ENCODE data around the gene B4GALT2. TPM values are rescaled to one million over a fixed set of nuclear protein-coding genes. Genes with fewer than 3 reads are reported as not detected.

B4GALT2 gene
- total and polyA plus RNA-seq, 2 of the 8 experiments (the other 6 are each of a cell fraction or from before 2014, with no cell fraction given) = 56.5 to 121 TPM

DNA sequence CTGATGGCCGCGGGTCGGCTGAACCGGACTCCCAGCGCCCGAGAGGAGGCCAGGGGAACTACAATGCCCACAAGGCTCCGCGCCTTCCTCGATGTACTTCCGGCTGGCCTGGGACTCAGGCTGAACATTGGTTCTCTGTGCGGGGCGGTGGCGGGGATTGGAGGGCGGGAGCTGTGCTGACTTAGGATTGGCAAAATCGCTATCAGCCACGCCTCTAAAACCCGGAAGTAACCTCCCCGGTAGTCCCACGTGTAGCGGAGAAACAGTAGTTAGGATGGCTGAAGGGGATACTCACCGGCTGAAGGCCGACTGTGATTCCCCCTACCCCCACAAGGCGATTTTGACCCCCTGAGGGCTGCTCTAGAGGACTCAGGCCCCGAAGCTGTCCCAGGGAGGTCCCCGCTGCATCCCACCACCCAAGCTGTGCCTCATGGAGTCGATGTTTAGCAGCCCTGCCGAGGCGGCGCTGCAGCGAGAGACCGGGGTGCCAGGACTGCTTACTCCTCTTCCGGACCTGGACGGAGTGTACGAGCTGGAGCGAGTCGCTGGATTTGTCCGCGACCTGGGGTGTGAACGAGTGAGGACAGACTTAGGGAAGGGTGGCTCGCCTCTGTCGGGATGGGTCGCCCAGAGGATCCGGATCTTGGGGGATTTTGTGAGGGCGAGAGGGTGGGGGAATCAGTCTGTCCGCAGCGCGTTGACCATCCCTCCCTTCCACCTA is 9.1 kb upstream of the B4GALT2 start, which contains the start of gene DPH2 (continued):
- TF ChIP-seq, protein P1, sequence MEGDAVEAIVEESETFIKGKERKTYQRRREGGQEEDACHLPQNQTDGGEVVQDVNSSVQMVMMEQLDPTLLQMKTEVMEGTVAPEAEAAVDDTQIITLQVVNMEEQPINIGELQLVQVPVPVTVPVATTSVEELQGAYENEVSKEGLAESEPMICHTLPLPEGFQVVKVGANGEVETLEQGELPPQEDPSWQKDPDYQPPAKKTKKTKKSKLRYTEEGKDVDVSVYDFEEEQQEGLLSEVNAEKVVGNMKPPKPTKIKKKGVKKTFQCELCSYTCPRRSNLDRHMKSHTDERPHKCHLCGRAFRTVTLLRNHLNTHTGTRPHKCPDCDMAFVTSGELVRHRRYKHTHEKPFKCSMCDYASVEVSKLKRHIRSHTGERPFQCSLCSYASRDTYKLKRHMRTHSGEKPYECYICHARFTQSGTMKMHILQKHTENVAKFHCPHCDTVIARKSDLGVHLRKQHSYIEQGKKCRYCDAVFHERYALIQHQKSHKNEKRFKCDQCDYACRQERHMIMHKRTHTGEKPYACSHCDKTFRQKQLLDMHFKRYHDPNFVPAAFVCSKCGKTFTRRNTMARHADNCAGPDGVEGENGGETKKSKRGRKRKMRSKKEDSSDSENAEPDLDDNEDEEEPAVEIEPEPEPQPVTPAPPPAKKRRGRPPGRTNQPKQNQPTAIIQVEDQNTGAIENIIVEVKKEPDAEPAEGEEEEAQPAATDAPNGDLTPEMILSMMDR (IDR thresholded peaks at IDR 0.05; ENCODE audit: control extremely low read depth in 1 of 3, insufficient read depth in 1 of 3, low read depth in 1 of 3, low read length in 3 of 3) = no peak
- TF ChIP-seq POLR2AphosphoS5 (IDR thresholded peaks at IDR 0.05; ENCODE audit: low read depth, low read length) (peak; percentile 39; the same call in 1 of the 2 replicates), SIN3A (conservative IDR thresholded peaks at IDR 0.05 in 1 of 2, IDR thresholded peaks at IDR 0.05 in 1 of 2; ENCODE audit: low read depth in 1 of 2, low read length in 2 of 2) (peak; percentile 97; a peak in 3 of 4 replicates), KDM5A (IDR thresholded peaks at IDR 0.05; ENCODE audit: low read length) (peak; percentile 48; the same call in 1 of the 2 replicates), SP1 (IDR thresholded peaks at IDR 0.05; ENCODE audit: low read depth, low read length) (peak; percentile 90), GABPA (IDR thresholded peaks at IDR 0.05; ENCODE audit: borderline replicate concordance, insufficient read depth, low read length) (peak; percentile 92), TAF1 (IDR thresholded peaks at IDR 0.05; ENCODE audit: low read depth, low read length) (peak; percentile 47; the same call in 1 of the 2 replicates), HDAC2 (IDR thresholded peaks at IDR 0.05; ENCODE audit: borderline replicate concordance in 1 of 2, low read depth in 2 of 2, low read length in 2 of 2) (peak in 1 of 2 experiments; percentile 97; a peak in 1 of 4 replicates), SP2 (IDR thresholded peaks at IDR 0.05; ENCODE audit: low read length) (peak; percentile 38; the same call in 1 of the 2 replicates)
- TF ChIP-seq, protein P2, sequence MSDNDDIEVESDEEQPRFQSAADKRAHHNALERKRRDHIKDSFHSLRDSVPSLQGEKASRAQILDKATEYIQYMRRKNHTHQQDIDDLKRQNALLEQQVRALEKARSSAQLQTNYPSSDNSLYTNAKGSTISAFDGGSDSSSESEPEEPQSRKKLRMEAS (IDR thresholded peaks at IDR 0.05) = peak; percentile 90
- TF ChIP-seq, protein P3, sequence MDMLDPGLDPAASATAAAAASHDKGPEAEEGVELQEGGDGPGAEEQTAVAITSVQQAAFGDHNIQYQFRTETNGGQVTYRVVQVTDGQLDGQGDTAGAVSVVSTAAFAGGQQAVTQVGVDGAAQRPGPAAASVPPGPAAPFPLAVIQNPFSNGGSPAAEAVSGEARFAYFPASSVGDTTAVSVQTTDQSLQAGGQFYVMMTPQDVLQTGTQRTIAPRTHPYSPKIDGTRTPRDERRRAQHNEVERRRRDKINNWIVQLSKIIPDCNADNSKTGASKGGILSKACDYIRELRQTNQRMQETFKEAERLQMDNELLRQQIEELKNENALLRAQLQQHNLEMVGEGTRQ (IDR thresholded peaks at IDR 0.05; ENCODE audit: low read length) = peak; percentile 25; the same call in 1 of the 2 replicates

Measured in H1 (cell line).